ENCODE results near the gene MXRA7. TPM values are rescaled to one million over a fixed set of nuclear protein-coding genes. Genes with fewer than 3 reads are reported as not detected.

The MXRA7 gene
- total RNA-seq, 1 donor from 2014 or later, result 187 TPM

- Mint-ChIP-seq H3K4me1 (ENCODE audit: unreplicated experiment) (peaks cover 79% of the 10 kb centered on the region), H3K27ac (ENCODE audit: unreplicated experiment) (no peak overlapping the region), H3K4me3 (ENCODE audit: unreplicated experiment) (no peak overlapping the region), H3K27me3 (ENCODE audit: unreplicated experiment) (no peaks in the 10 kb centered on the region), H3K36me3 (ENCODE audit: unreplicated experiment) (peaks cover 18% of the 10 kb centered on the region), H3K9me3 (ENCODE audit: unreplicated experiment) (no peaks in the 10 kb centered on the region)
- no peak for TF ChIP-seq CTCF (IDR thresholded peaks at IDR 0.05)
- DNase-seq (ENCODE audit: extremely low spot score, unreplicated experiment), result no peak
Measured at GRCh38 chr17:76685846-76686245, 24.9 kb downstream of the MXRA7 start.

DNA sequence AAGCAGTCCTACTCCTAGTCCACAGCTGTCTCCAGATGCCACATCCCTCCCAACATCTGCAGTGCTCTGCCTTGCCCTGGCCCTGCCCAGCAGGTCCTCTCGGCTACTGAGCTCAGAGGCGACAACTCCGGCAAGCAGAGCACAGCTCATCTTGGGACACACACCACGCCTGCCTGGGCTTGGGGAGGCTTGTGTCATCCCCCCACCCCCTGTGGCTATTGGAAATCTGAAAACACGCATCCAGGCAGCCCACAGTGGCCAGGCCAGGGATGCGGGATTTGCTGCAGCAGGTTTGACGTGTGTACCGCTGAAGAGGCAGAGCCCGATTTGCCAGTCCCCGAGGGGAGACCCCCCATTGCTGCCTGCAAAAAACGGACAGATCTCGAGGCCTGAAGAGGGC is 25.4 kb downstream of the MXRA7 start:
- H3K4me3 Mint-ChIP-seq (ENCODE audit: unreplicated experiment), result no peak overlapping the region
- H3K9me3 Mint-ChIP-seq (ENCODE audit: unreplicated experiment), result no peaks in the 10 kb centered on the region
- H3K27me3 Mint-ChIP-seq (ENCODE audit: unreplicated experiment), result no peaks in the 10 kb centered on the region
- H3K4me1 Mint-ChIP-seq (ENCODE audit: unreplicated experiment), result peaks cover 76% of the 10 kb centered on the region
- no peak overlapping the region for H3K27ac Mint-ChIP-seq (ENCODE audit: unreplicated experiment)
- DNase-seq (ENCODE audit: extremely low spot score, unreplicated experiment), result no peak
- TF ChIP-seq CTCF (IDR thresholded peaks at IDR 0.05), result no peak
- peaks cover 22% of the 10 kb centered on the region for H3K36me3 Mint-ChIP-seq (ENCODE audit: unreplicated experiment)

DNA sequence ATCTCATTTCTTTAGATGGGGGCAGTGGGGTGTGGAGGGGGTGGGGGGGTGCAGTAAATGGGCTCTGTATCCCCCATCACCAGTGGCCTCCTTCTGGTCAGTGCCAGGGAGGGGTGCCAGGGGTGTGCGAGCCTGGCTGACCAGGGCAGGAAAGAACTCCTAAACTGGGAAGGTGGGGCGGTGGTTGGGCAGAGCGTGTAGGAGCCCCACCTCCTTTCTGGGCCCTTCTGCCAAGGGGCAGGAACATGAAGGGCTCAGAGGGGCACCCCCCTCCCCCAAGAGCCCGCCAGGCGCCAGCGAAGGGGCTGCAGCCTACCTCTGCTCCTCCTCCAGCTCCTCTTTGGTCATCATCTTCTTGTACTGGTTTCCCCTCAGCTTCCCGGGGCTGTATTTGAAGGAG is 26.0 kb downstream of the MXRA7 start:
- peaks cover 24% of the 10 kb centered on the region for H3K36me3 Mint-ChIP-seq (ENCODE audit: unreplicated experiment)
- no peak for TF ChIP-seq CTCF (IDR thresholded peaks at IDR 0.05)
- no peak overlapping the region for H3K4me3 Mint-ChIP-seq (ENCODE audit: unreplicated experiment)
- no peak for DNase-seq (ENCODE audit: extremely low spot score, unreplicated experiment)
- H3K9me3 Mint-ChIP-seq (ENCODE audit: unreplicated experiment), result no peaks in the 10 kb centered on the region
- H3K27me3 Mint-ChIP-seq (ENCODE audit: unreplicated experiment), result no peaks in the 10 kb centered on the region
- H3K4me1 Mint-ChIP-seq (ENCODE audit: unreplicated experiment), result peaks cover 73% of the 10 kb centered on the region
- no peak overlapping the region for H3K27ac Mint-ChIP-seq (ENCODE audit: unreplicated experiment)

DNA sequence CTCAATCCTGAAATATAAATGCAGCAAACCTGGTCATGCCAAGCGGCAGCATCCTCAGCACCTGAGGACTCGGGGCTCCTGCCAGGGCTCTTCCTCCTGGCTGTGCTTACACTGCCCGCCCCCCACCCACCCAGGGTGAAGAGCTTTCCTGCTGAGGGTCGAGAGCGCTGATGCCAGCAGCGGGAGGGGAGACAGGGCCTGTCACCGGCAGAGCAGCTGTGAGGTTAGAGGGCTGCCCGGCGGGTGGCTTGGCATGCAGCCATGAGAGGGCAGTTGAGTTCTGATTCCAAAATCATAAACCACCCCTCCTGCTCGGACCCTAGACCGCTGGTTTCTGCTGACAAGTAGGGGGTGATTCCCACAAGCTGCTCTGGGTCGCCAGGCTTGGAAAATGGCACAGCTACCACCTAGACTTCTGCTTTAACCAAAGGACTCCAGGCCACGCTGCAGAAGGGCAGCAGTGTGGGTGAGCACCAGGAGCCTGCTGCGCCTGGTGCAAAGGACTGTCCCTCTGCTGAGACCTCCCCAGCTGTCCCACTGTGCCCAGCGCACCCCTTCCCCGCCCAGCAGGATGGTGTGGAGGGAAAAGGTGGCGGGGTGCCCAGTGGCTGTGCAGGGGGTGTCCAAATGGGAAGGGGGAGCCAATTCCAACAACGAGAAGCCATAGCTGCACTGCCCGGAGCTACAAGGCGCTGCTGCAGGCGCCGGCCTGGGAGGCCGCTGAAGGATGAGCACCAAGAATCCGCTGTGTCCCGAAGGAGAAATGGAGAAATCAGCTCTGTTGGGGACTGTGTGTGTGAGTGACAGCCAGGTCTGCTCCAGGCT is 26.6 kb downstream of the MXRA7 start:
- Mint-ChIP-seq H3K36me3 (ENCODE audit: unreplicated experiment) (peaks cover 26% of the 10 kb centered on the region), H3K4me3 (ENCODE audit: unreplicated experiment) (no peak overlapping the region), H3K4me1 (ENCODE audit: unreplicated experiment) (peaks cover 68% of the 10 kb centered on the region), H3K27ac (ENCODE audit: unreplicated experiment) (no peak overlapping the region), H3K27me3 (ENCODE audit: unreplicated experiment) (no peaks in the 10 kb centered on the region), H3K9me3 (ENCODE audit: unreplicated experiment) (no peaks in the 10 kb centered on the region)
- no peak for DNase-seq (ENCODE audit: extremely low spot score, unreplicated experiment)
- no peak for TF ChIP-seq CTCF (IDR thresholded peaks at IDR 0.05)

DNA sequence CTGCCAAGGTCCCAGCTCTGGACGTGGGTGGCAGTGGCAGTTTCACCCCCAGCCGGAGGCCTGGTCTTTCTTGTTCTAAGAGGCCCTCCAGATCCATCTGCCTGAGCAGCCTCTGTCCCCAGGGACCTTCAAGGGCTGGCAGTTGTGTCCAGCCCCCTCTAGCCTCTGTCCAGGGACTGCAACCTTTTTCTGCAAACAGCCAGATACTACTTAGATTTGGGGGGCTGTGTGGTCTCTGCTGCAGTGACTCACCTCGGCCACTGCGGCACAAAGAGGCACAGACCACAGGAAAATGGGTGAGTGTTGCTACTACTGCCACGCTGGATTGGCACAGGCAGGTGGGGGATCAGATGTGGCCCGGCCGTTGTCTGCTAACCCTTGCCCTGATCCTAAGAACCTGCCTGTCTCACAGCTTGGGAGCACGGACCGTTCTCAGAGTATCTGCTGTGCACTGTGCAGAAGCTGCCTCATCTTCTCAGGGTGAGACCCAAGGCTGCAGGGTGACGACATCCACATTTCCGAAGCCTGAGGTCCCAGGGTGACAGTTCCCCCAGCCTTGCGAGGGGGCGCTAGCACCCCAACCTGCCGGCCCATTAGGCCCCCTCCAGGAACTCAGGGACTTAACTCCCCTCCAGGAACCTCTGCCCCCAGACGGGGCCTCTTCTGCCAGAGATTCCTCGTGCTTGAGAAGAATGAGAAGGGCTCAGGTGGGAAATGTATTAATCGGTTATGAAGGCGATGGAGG is 27.6 kb downstream of the MXRA7 start:
- no peak for DNase-seq (ENCODE audit: extremely low spot score, unreplicated experiment)
- Mint-ChIP-seq H3K4me3 (ENCODE audit: unreplicated experiment) (no peak overlapping the region), H3K27me3 (ENCODE audit: unreplicated experiment) (no peaks in the 10 kb centered on the region), H3K4me1 (ENCODE audit: unreplicated experiment) (peaks cover 58% of the 10 kb centered on the region), H3K36me3 (ENCODE audit: unreplicated experiment) (peaks cover 27% of the 10 kb centered on the region), H3K27ac (ENCODE audit: unreplicated experiment) (no peak overlapping the region), H3K9me3 (ENCODE audit: unreplicated experiment) (no peaks in the 10 kb centered on the region)
- no peak for TF ChIP-seq CTCF (IDR thresholded peaks at IDR 0.05)

Data from osteocyte (in vitro differentiated cells).